GM18907 (cell line): Measurements from ENCODE around the gene SLC35B1.
A peak's percentile ranks its signal among the peaks of the same experiment; 100 is the strongest.

Experiments used
- ATAC-seq: cut with Tn5 transposase; IDR thresholded peaks from one replicate; pipeline ENCODE4 v1.9.1; 2021; ENCODE audit warnings: mild to moderate bottlenecking, moderate library complexity; ENCODE audit not compliant: unreplicated experiment

The SLC35B1 gene

GRCh38 chr17:49707608-49708514, at the start of gene SLC35B1:
Gene SLC35B1, minus strand, starts transcription at chr17:49707964. Its CDS starts 131 bp downstream, at chr17:49707833.
- peak; percentile 89 for ATAC-seq

GRCh38 chr17:49757151-49757777, 49.5 kb upstream of the SLC35B1 start:
- ATAC-seq, result no peak

- ATAC-seq, result no peak
These were observed 48.8 kb upstream of the SLC35B1 start for GRCh38 chr17:49756323-49757150.

- no peak for ATAC-seq
These were observed 48.0 kb upstream of the SLC35B1 start for GRCh38 chr17:49755663-49756283.

GRCh38 chr17:49753959-49754391, 46.2 kb upstream of the SLC35B1 start:
- no peak for ATAC-seq

- no peak for ATAC-seq
These were observed 44.7 kb upstream of the SLC35B1 start for GRCh38 chr17:49752508-49752907.

GRCh38 chr17:49749730-49750129, 42.0 kb upstream of the SLC35B1 start:
- no peak for ATAC-seq

- peak; percentile 76 for ATAC-seq
These were observed 41.0 kb upstream of the SLC35B1 start for GRCh38 chr17:49748791-49749190.

- ATAC-seq, result no peak
These were observed 40.5 kb upstream of the SLC35B1 start for GRCh38 chr17:49748223-49748622.

- ATAC-seq, result peak; percentile 2
These were observed 39.9 kb upstream of the SLC35B1 start for GRCh38 chr17:49747632-49748031.

GRCh38 chr17:49746791-49747490, 39.2 kb upstream of the SLC35B1 start:
- ATAC-seq, result peak; percentile 57

- no peak for ATAC-seq
These were observed 37.7 kb upstream of the SLC35B1 start for GRCh38 chr17:49745175-49746139.

GRCh38 chr17:49742166-49742638, 34.4 kb upstream of the SLC35B1 start:
- ATAC-seq, result no peak

GRCh38 chr17:49741692-49742076, 33.9 kb upstream of the SLC35B1 start:
- no peak for ATAC-seq

- no peak for ATAC-seq
These were observed 33.4 kb upstream of the SLC35B1 start for GRCh38 chr17:49741009-49741691.

GRCh38 chr17:49739641-49740271, 32.0 kb upstream of the SLC35B1 start:
- peak; percentile 47 for ATAC-seq

- ATAC-seq, result no peak
These were observed 30.8 kb upstream of the SLC35B1 start for GRCh38 chr17:49738456-49739163.
